HG02798 (cell line): ENCODE data around the gene TRIO.

Source experiments
- ATAC-seq: cut with Tn5 transposase; IDR thresholded peaks from one replicate; pipeline ENCODE4 v1.9.1; 2021; ENCODE audit warnings: mild to moderate bottlenecking; ENCODE audit not compliant: unreplicated experiment, poor library complexity

TRIO gene

DNA sequence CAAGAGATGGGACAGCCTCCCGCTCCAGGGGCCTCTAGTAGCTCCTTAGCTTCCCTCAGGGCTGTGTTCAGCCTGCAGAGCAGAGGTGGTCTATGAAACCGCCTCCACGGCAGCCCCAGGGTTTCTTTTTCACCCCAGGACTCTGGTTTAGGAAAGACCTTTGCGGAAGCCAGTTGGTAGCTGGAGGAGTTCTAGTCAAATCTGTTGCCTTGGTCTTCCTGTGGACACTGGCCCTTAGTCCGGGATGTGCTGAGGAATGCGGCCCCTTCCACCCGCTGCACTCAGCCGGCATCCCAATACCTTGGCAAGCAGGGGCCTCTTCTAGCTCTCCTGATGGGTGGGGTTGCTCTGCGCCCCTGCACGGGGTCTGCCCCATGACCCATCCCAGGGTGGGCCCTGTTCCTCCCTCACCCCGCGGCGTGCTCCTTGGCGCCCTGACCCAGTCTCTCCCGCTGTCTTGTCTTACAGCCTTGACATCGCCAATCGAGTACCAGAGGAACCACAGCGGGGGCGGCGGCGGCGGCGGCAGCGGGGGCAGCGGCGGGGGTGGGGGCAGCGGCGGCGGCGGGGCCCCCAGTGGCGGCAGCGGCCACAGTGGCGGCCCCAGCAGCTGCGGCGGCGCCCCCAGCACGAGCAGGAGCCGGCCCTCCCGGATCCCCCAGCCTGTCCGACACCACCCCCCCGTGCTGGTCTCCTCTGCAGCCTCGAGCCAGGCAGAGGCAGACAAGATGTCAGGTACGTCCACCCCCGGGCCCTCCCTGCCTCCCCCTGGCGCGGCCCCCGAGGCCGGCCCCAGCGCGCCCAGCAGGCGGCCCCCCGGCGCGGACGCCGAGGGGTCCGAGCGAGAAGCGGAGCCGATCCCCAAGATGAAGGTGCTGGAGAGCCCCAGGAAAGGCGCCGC lies 344.1 kb downstream of the TRIO start:
- ATAC-seq, result no peak

GRCh38 chr5:14487897-14488570 lies 344.9 kb downstream of the TRIO start:
- ATAC-seq, result no peak

DNA sequence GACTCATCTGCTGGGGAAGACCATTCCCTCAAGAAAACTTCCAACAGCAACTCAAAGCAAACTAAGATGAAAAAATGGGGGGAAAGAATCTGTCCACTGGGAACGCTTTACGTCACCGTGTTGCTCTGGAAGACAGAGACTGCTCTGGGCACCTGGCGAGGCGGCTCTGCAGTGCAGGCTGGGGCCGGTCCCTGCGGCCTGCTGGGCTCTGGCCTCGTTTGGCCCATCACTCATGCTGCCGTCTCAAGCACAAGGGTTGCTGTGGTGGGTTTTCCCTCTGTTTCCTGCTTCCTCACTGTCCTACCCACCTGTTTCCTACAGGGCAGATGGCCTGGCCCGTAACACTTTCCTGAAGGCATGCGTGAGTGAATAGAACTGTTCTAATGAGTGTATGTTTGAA lies 345.6 kb downstream of the TRIO start:
- no peak for ATAC-seq

DNA sequence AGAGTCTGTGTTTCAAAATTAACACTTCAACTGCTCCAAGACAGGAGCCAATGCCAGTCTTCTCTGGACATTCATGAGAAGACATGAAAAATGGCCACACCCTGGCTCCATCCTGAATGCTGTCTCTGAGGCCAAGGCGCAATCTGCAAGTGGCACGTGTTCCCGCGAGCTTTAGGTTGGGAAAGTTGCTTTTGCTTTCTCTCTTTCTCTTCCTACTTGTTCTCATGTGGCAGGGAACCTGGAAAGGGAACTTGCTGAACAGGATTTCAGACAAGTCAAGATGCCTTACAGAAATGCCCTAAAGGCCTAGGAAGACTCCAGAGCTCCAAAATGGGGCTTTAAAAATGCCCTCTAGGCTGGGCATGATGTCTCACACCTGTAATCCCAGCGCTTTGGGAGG lies 346.5 kb downstream of the TRIO start:
- no peak for ATAC-seq

DNA sequence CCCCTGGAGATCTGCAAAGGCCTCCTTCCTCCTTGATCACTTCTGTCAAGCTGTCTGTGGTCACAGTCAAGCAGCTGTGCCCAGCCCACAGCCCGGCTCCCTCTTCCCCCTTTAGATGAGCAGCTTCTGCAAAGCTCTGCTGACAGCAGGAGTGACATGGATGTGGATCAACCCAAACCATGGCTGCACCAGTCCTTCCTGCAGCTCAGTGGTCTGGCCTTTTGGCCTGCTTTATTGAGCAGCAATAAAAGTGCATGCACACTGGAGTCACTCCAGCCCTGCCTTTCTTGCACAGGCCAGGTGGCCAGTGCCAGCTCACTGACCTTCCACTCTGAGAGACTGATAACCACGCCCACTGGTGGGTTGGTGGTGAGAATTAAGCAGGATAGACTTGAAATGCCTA lies 347.2 kb downstream of the TRIO start:
- ATAC-seq, result no peak

GRCh38 chr5:14491015-14491915 lies 348.1 kb downstream of the TRIO start:
- ATAC-seq, result no peak

DNA sequence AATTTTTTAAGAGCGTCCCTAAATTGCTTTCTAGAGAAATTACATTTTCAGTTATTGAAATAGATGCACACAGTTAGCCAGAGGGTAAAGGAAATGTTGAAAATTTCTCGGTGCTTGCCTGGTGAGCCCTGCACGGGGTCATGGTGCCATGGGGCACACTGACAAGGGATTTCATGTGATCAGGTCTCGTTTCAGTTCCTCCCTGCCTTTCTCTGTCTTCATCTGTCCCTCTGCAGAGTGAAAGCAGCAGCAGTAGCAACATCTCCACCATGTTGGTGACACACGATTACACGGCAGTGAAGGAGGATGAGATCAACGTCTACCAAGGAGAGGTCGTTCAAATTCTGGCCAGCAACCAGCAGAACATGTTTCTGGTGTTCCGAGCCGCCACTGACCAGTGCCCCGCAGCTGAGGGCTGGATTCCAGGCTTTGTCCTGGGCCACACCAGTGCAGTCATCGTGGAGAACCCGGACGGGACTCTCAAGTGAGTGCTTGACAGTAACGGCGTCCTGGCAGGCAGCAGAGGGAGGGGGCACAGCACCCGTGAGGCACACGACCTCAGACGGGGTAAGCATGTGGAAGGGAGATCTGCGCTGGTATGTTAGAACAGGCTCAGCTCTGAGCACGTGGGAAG lies 349.3 kb downstream of the TRIO start:
- no peak for ATAC-seq

DNA sequence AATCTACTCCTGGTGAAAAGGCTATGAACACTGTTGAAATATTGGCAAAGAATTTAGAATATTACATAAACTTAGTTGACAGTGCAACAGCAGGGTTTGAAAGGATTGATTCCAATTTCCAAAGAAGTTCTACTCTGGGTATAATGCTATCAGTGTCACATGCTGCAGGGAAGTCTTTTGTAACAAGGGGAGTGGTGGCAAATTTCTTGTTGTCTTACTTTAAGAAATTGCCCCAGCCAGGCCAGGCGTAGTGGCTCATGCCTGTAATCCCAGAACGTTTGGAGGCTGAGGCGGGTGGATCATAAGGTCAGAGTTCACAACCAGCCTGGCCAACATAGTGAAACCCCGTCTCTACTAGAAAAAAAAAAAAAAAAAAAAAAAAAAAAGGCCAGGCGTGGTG lies 352.2 kb downstream of the TRIO start:
- no peak for ATAC-seq

DNA sequence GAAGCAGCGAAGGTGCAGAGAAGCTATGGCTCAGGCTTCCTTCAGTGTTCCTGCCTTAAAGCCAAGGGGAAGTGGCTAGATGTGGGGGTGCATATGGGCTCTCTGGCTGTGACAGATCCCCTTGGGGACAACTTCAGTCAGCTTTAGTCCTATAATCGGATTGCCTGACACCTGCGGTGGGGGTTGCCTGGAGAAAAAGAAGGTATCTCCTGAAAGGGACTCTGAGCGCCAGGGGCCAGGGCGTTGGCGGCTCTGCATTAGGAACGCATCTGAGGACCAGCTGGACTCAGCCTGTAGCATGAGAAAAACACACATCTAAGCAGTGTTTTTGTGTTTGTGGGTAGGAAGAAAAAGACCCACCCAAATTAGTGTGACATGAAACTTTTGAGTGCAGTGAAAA lies 354.2 kb downstream of the TRIO start:
- no peak for ATAC-seq

DNA sequence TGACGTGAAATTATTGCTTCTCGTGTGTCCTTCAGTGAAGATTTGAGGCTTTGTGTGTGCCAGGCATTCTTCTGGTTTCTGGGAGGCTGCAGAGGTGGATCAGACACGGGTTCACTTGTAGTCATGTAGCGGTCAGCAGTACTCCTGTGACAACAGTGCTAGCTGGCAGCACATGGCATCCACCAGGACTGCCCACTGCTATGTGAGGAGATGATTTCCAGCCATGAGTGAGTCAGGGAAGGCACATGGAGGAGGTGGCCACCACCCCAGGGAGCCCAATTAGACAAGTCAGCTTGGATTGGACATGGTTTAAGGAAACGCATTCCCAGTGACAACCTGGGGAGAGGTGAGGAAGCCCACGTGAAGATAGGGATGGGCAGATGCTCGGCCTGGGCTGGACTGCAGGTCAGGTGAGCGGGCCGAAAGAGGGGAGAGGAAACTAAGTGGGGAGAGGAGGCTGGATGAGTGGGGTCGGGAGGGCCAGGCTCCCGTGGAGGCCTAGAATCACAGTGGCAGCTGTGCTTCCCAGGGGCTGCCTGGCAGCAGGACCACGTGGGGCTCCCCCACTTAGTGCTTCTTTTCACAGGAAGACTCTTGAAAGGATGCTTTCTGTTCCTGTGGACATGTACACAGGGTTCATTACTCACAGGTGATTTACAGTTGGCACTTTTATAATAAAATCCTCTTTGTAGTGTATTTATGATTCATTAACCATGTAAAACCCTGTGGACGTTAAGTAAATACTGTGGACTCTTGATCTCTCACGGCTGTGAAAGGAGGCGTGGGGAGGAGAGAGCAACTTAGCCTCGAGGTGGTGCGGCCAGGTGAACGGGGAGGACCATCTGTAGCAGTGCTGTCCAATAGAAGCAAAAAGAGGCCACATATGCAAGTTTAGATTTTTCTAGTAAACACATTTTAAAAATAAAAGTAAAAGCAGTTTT lies 358.5 kb downstream of the TRIO start:
- no peak for ATAC-seq

DNA sequence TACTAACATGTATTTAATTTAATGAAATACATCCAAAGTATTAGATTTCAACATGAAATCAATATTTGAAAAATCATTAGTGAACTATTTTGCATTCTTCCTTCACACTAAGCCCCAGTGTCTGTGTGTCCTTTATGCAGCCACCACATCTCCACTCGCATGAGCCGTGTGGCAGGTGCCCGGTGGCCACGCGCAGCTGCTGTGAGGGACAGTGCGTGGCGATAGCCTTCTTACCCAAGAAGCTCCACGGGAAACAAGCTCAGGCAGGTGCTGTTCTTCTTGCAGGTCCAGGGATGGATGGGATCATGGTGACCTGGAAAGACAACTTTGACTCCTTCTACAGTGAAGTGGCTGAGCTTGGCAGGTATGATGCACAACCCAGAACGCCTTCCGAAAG lies 359.1 kb downstream of the TRIO start:
- ATAC-seq, result no peak

DNA sequence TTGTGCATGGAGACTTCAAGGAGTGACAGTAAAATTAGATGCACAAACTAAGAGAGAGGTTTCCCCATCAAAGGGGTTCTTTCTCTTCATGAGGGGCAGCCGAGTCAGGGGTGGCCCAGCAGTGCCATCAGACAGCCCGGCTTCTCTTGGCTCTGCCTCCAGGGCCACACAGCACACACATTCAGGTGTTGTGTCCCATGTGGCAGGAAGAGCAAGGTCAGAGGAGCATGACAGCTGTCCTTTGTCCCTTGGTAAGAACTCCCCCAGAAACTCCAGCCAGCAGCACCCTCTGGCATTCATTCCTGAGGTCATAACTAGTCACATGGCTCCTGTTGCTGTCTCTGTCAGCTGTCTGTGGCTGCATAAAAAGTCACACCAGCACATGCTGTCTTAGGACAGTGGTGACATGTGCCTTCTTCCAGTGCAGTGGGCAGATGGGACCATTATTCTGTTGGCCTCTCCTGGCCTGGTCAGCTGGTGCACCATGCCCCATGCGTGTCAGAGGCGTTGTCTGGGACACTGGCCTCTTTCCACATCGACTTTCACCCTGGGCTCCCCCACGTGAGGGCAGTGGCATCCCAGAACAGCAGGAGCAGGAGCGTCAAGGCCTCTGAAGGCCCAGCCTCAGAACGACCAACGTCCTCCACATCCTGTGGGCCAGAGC lies 360.0 kb downstream of the TRIO start:
- no peak for ATAC-seq

GRCh38 chr5:14503681-14504331 lies 360.7 kb downstream of the TRIO start:
- ATAC-seq, result no peak

DNA sequence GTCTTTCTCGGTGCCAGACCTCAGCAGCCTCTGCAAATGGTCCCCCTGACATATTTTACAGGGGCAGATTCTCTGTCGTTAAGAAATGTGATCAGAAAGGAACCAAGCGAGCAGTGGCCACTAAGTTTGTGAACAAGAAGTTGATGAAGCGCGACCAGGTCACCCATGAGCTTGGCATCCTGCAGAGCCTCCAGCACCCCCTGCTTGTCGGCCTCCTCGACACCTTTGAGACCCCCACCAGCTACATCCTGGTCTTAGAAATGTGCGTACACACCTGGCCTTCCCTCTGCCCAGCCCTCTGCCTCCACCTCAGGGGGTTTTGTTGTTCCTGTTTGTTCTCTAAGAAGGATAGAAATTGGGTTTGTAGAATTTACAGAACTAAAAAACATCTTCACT lies 361.2 kb downstream of the TRIO start:
- ATAC-seq, result no peak

GRCh38 chr5:14504816-14505215 lies 361.7 kb downstream of the TRIO start:
- no peak for ATAC-seq

- ATAC-seq, result no peak
These were observed 362.4 kb downstream of the TRIO start for GRCh38 chr5:14505310-14506139.

DNA sequence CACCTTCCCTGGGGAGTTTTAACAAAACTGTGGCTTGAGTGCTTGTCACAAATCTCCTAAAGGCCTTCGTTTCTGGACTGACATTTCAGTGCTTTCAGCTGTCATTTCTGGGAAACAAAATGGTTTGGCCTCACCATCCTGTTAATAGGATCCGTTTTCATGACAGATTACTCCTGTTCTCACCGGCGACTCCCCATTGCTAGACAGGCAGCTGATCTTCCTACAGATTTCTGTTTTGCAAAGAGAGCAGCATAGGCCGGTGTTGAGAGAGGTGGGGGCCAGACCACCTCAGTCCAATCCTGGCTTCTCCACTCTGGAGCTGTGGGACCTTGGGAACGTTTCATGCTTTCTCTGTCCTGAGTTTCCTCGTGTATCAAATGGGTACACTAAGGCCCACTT lies 363.0 kb downstream of the TRIO start:
- no peak for ATAC-seq
